ENCODE measurements around the gene SCFD2. TPM values are rescaled to one million over a fixed set of nuclear protein-coding genes. Genes with fewer than 3 reads are reported as not detected.

SCFD2 gene
- polyA plus RNA-seq, 2 of the 4 experiments (the other 2 are of a cell fraction), result 7.6 to 10.8 TPM

GRCh38 chr4:53361451-53361850, 4.4 kb downstream of the SCFD2 start:
- ATAC-seq (no peak), DNase-seq (ENCODE audit: low read depth in 1 of 2, low spot score in 1 of 2) (no peak), FAIRE-seq (no peak)
- ChIA-PET POLR2A (no interaction called here), CTCF (no interaction called here)
- WGBS (ENCODE audit: missing lambda C conversion rate), result 60% methylated on average over 3 of the region's 3 CpGs
- Histone ChIP-seq H3K9me3 (no peaks in the 10 kb centered on the region), H3K4me3 (no peak overlapping the region), H3K27ac (no peak overlapping the region), H3K4me1 (no peaks in the 10 kb centered on the region; the same call in 1 of the 3 replicates), H3K4me2 (no peak overlapping the region)
- TF ChIP-seq E2F6 (IDR thresholded peaks at IDR 0.05; ENCODE audit: borderline replicate concordance, low read depth) (no peak), NPAS2 (CRISPR knock-in tag; IDR thresholded peaks at IDR 0.05; ENCODE audit: borderline replicate concordance) (no peak), HDAC2 (IDR thresholded peaks at IDR 0.05) (no peak), JUNB (IDR thresholded peaks at IDR 0.05) (no peak), HES2 (IDR thresholded peaks at IDR 0.05) (no peak), RCOR1 (IDR thresholded peaks at IDR 0.05; ENCODE audit: low read depth, low read length) (no peak), TP53 (CRISPR knock-in tag; IDR thresholded peaks at IDR 0.05) (no peak), PBX3 (IDR thresholded peaks at IDR 0.05) (no peak)

- ChIA-PET POLR2A (no interaction called here), CTCF (no interaction called here)
These were observed 9.8 kb downstream of the SCFD2 start for GRCh38 chr4:53355930-53356521.

More at GRCh38 chr4:53355930-53356521, 9.8 kb downstream of the SCFD2 start:
- Histone ChIP-seq H3K4me1 (no peaks in the 10 kb centered on the region), H3K4me3 (no peak overlapping the region), H3K27ac (no peak overlapping the region), H3K9me3 (no peaks in the 10 kb centered on the region), H3K4me2 (no peak overlapping the region)
- ATAC-seq (no peak), FAIRE-seq (no peak), DNase-seq (ENCODE audit: low read depth in 1 of 2, low spot score in 1 of 2) (no peak)
- no peak for TF ChIP-seq FOSB (CRISPR knock-in tag; IDR thresholded peaks at IDR 0.05)
- no peak for TF ChIP-seq KDM5A (IDR thresholded peaks at IDR 0.05)
- no peak for TF ChIP-seq USF2 (IDR thresholded peaks at IDR 0.05)
- TF ChIP-seq RCOR1 (IDR thresholded peaks at IDR 0.05; ENCODE audit: low read depth, low read length), result no peak
- TF ChIP-seq SREBF2 (IDR thresholded peaks at IDR 0.05), result no peak
- TF ChIP-seq MYC (IDR thresholded peaks at IDR 0.05; ENCODE audit: borderline replicate concordance, low read length), result no peak
- TF ChIP-seq HEYL (CRISPR knock-in tag; IDR thresholded peaks at IDR 0.05), result no peak
- no peak for TF ChIP-seq TFCP2L1 (CRISPR knock-in tag; IDR thresholded peaks at IDR 0.05)
- no peak for TF ChIP-seq EHMT2 (IDR thresholded peaks at IDR 0.05; ENCODE audit: low read depth)
- TF ChIP-seq REST (IDR thresholded peaks at IDR 0.05), result no peak
